ENCODE measurements around the gene SLC24A3.

DNA sequence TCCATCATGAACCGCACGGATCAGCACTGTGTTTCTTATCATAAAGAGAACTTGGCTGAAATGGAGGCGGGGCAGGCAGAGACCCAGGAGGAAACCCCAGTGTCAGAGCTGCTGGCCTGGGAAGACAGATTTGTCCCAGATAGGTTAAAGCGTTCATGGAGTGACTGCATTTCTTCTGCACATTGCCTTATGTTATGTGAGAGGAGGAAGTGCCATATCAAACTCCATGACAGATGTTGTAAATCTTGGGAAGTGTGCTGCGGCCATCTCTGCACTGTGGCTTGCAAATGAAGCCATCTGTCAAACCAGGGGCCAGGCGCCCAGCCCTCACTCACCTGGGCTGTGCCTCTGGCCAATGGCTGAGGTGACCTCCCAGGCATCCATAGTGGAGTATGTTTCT, 163.0 kb downstream of the SLC24A3 start:
- TF ChIP-seq CTCF (IDR thresholded peaks at IDR 0.05; ENCODE audit: low read depth, low read length), result no peak
- TF ChIP-seq EZH2phosphoT487 (IDR thresholded peaks at IDR 0.05; ENCODE audit: low read depth), result no peak
